ENCODE measurements around the gene DKC1. TPM values are rescaled to one million over a fixed set of nuclear protein-coding genes. Genes with fewer than 3 reads are reported as not detected.
A peak's percentile ranks its signal among the peaks of the same experiment; 100 is the strongest.

DKC1 gene
- total RNA-seq, 1 experiment from 2014 or later, result 158 TPM

GRCh38 chrX:154805696-154806091, 43.0 kb downstream of the DKC1 start:
- H3K4me1 ChIP-seq (ENCODE audit: insufficient read depth, low read length, poor library complexity, severe bottlenecking), result no peaks in the 10 kb centered on the region
- H3K4me3 ChIP-seq (ENCODE audit: low read depth, low read length, poor library complexity, severe bottlenecking), result peak overlapping the region; percentile 65
- no TSS peak for BruUV-seq (replicated peaks)

GRCh38 chrX:154806837-154807501, 44.3 kb downstream of the DKC1 start:
- Histone ChIP-seq H3K9me3 (ENCODE audit: low read depth, low read length, poor library complexity, severe bottlenecking) (no peaks in the 10 kb centered on the region), H3K4me1 (ENCODE audit: insufficient read depth, low read length, poor library complexity, severe bottlenecking) (no peaks in the 10 kb centered on the region), H3K27me3 (replicated peaks; ENCODE audit: insufficient read depth, low read depth, low read length, poor library complexity) (no peaks in the 10 kb centered on the region), H3K36me3 (ENCODE audit: insufficient read depth, low read length, poor library complexity, severe bottlenecking) (no peaks in the 10 kb centered on the region), H3K27ac (ENCODE audit: low read depth, low read length, poor library complexity, severe bottlenecking) (no peak overlapping the region), H3K4me3 (ENCODE audit: low read depth, low read length, poor library complexity, severe bottlenecking) (no peak overlapping the region)
- CTCF ChIA-PET, result no interaction called here
- intact Hi-C loops (cut with micrococcal nuclease; ENCODE audit: unreplicated experiment), result no loop called here
- TF ChIP-seq EZH2 (IDR thresholded peaks at IDR 0.05; ENCODE audit: borderline replicate concordance, low read depth, low read length, poor library complexity, severe bottlenecking), result no peak
- TF ChIP-seq, protein P1, sequence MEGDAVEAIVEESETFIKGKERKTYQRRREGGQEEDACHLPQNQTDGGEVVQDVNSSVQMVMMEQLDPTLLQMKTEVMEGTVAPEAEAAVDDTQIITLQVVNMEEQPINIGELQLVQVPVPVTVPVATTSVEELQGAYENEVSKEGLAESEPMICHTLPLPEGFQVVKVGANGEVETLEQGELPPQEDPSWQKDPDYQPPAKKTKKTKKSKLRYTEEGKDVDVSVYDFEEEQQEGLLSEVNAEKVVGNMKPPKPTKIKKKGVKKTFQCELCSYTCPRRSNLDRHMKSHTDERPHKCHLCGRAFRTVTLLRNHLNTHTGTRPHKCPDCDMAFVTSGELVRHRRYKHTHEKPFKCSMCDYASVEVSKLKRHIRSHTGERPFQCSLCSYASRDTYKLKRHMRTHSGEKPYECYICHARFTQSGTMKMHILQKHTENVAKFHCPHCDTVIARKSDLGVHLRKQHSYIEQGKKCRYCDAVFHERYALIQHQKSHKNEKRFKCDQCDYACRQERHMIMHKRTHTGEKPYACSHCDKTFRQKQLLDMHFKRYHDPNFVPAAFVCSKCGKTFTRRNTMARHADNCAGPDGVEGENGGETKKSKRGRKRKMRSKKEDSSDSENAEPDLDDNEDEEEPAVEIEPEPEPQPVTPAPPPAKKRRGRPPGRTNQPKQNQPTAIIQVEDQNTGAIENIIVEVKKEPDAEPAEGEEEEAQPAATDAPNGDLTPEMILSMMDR (conservative IDR thresholded peaks at IDR 0.05; ENCODE audit: low read depth, low read length), result no peak
- POLR2A ChIA-PET (ENCODE audit: low non-redundant PET), result no interaction called here
- BruUV-seq (replicated peaks), result no TSS peak
- no peak for DNase-seq (ENCODE audit: low spot score)

More at GRCh38 chrX:154805696-154806091, 43.0 kb downstream of the DKC1 start:
- CTCF ChIA-PET, result no interaction called here
- no peak for TF ChIP-seq EZH2 (IDR thresholded peaks at IDR 0.05; ENCODE audit: borderline replicate concordance, low read depth, low read length, poor library complexity, severe bottlenecking)
- TF ChIP-seq, protein P1 (conservative IDR thresholded peaks at IDR 0.05; ENCODE audit: low read depth, low read length), result no peak
- no peaks in the 10 kb centered on the region for H3K36me3 ChIP-seq (ENCODE audit: insufficient read depth, low read length, poor library complexity, severe bottlenecking)
- POLR2A ChIA-PET (ENCODE audit: low non-redundant PET), result interaction anchor here (0.6 kb wide), 1 partner anchor 36 kb away, joined by 11 read pairs; no protein-coding TSS in a partner anchor
- peak; percentile 3 for DNase-seq (ENCODE audit: low spot score)
- no peaks in the 10 kb centered on the region for H3K27me3 ChIP-seq (replicated peaks; ENCODE audit: insufficient read depth, low read depth, low read length, poor library complexity)
- H3K27ac ChIP-seq (ENCODE audit: low read depth, low read length, poor library complexity, severe bottlenecking), result no peak overlapping the region
- no peaks in the 10 kb centered on the region for H3K9me3 ChIP-seq (ENCODE audit: low read depth, low read length, poor library complexity, severe bottlenecking)
- intact Hi-C loops (cut with micrococcal nuclease; ENCODE audit: unreplicated experiment), result no loop called here

DNA sequence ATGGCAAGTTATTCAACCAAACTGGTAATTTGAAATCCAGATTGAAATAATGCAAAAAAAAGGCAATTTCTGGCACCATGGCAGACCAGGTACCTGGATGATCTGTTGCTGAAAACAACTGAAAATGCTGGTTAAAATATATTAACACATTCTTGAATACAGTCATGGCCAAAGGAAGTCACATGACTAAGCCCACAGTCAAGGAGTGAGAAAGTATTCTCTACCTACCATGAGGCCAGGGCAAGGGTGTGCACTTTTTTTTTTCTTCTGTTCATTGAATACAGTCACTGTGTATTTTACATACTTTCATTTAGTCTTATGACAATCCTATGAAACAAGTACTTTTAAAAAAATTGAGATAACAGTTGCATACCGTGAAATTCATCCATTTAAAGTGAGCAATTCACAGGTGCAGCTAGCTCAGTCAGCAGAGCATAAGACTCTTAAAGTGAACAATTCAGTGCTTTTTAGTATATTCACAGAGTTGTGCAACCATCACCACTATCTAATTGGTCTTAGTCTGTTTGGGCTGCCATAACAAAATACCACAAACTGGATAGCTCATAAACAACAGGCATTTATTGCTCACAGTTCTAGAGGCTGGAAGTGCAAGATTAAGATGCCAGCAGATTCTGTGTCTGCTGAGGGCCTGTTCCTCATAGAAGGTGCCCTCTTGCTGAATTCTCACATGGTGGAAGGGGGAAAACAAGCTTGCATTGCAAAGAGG, 47.4 kb downstream of the DKC1 start:
- POLR2A ChIA-PET (ENCODE audit: low non-redundant PET), result no interaction called here
- Histone ChIP-seq H3K27me3 (replicated peaks; ENCODE audit: insufficient read depth, low read depth, low read length, poor library complexity) (no peaks in the 10 kb centered on the region), H3K4me1 (ENCODE audit: insufficient read depth, low read length, poor library complexity, severe bottlenecking) (no peaks in the 10 kb centered on the region), H3K36me3 (ENCODE audit: insufficient read depth, low read length, poor library complexity, severe bottlenecking) (no peaks in the 10 kb centered on the region), H3K27ac (ENCODE audit: low read depth, low read length, poor library complexity, severe bottlenecking) (no peak overlapping the region), H3K4me3 (ENCODE audit: low read depth, low read length, poor library complexity, severe bottlenecking) (no peak overlapping the region), H3K9me3 (ENCODE audit: low read depth, low read length, poor library complexity, severe bottlenecking) (no peaks in the 10 kb centered on the region)
- CTCF ChIA-PET, result no interaction called here
- no TSS peak for BruUV-seq (replicated peaks)
- TF ChIP-seq, protein P1 (conservative IDR thresholded peaks at IDR 0.05; ENCODE audit: low read depth, low read length), result no peak
- intact Hi-C loops (cut with micrococcal nuclease; ENCODE audit: unreplicated experiment), result no loop called here
- no peak for DNase-seq (ENCODE audit: low spot score)
